AG04450 (cell line): ENCODE data around the gene SLU7. TPM values are rescaled to one million over a fixed set of nuclear protein-coding genes. Genes with fewer than 3 reads are reported as not detected.

Source experiments
- polyA plus RNA-seq: library from polyadenylated mRNA; depleted of rRNA; stranded (reverse); fragments of >200 nt; gene quantifications from 2 replicates; pipeline ENCODE4 v1.2.3, GENCODE V29; 2011; rRNA removed

Gene SLU7
- polyA plus RNA-seq, 1 experiment = 59.5 TPM

Other genes starting within 250 kb of the SLU7 start
- not detected in 2 replicates for gene FABP6, start 189.6 kb downstream of the SLU7 start, polyA plus RNA-seq
- 3.8 and 4.4 TPM in 2 replicates for gene CCNJL, start 106.5 kb downstream of the SLU7 start, polyA plus RNA-seq
- gene C1QTNF2, start 48.5 kb downstream of the SLU7 start, polyA plus RNA-seq = 1.1 TPM in 2 replicates
- 3.6 and 5.3 TPM in 2 replicates for gene FAM200C, start 19.0 kb downstream of the SLU7 start, polyA plus RNA-seq
- 45.5 and 67.4 TPM in 2 replicates for gene PTTG1, start 2.8 kb upstream of the SLU7 start, polyA plus RNA-seq